ENCODE measurements around the gene UIMC1.

- no peak for TF ChIP-seq CTCF (IDR thresholded peaks at IDR 0.05)
- no peak for TF ChIP-seq POLR2A (IDR thresholded peaks at IDR 0.05)
These were observed 99.8 kb downstream of the UIMC1 start for GRCh38 chr5:176906796-176907195.
